IMR-90 (cell line): ENCODE results near the gene FBXO34. TPM values are rescaled to one million over a fixed set of nuclear protein-coding genes. Genes with fewer than 3 reads are reported as not detected.

Experiments
- ATAC-seq: fragments of 200-7000 bp; cut with Tn5 transposase; 2 replicates; pipeline ENCODE4 v1.9.1; 2020; ENCODE audit warnings: low read depth, mild to moderate bottlenecking, moderate library complexity
- BruUV-seq: library from RNA; stranded (reverse); fragments of 400-500 nt; replicated peaks from 2 replicates; lab custom pipeline; 2021; lab: Mats Ljungman, UMichigan
- CTCF ChIA-PET: fragments of 300-600 bp; formaldehyde crosslinking; extraction: SDS; loops from one replicate; lab custom pipeline; 2021; ENCODE audit warnings: antibody characterized with exemption; lab: Yijun Ruan, JAX
- POLR2A ChIA-PET: fragments of 300-600 bp; sonication (Branson Sonifier 250); formaldehyde crosslinking; loops from one replicate; lab custom pipeline; 2022; ENCODE audit warnings: antibody characterized with exemption; ENCODE audit not compliant: unreplicated experiment; lab: Charles Lee
- DNase-seq: peaks from one replicate; pipeline ENCODE4 v3.0.0; 2013
- H2AFZ ChIP-seq: replicated peaks from 2 replicates; pipeline ENCODE3; 2013; ENCODE audit warnings: low read length, mild to moderate bottlenecking; ENCODE audit not compliant: poor library complexity
- H2AK5ac ChIP-seq: 2 replicates; pipeline ENCODE4 v1.6.1; 2013; ENCODE audit warnings: low read depth, low read length, inconsistent platforms
- H2AK9ac ChIP-seq: replicated peaks from 2 replicates; pipeline ENCODE3; 2013; ENCODE audit warnings: mild to moderate bottlenecking, low read depth, low read length, moderate library complexity; ENCODE audit not compliant: poor library complexity
- H2BK120ac ChIP-seq: 2 replicates; pipeline ENCODE4 v1.6.1; 2013; ENCODE audit warnings: low read depth, low read length, inconsistent platforms
- H2BK15ac ChIP-seq: 3 replicates; pipeline ENCODE4 v1.6.1; 2013; ENCODE audit warnings: low read depth, low read length, inconsistent platforms
- H2BK20ac ChIP-seq: 2 replicates; pipeline ENCODE4 v1.6.1; 2013; ENCODE audit warnings: low read depth, mild to moderate bottlenecking, inconsistent platforms, low read length, moderate library complexity
- H2BK5ac ChIP-seq: 2 replicates; pipeline ENCODE4 v1.6.1; 2013; ENCODE audit warnings: mild to moderate bottlenecking, low read depth, low read length, inconsistent platforms; ENCODE audit not compliant: poor library complexity, severe bottlenecking
- H3K14ac ChIP-seq: replicated peaks from 2 replicates; pipeline ENCODE4 v1.6.1; 2013; ENCODE audit warnings: low read depth, low read length, inconsistent platforms
- H3K18ac ChIP-seq: 2 replicates; pipeline ENCODE4 v1.6.1; 2013; ENCODE audit warnings: low read depth, low read length, control low read depth
- H3K23ac ChIP-seq: 2 replicates; pipeline ENCODE4 v1.6.1; 2013; ENCODE audit warnings: low read depth, low read length, inconsistent platforms
- H3K27ac ChIP-seq: 2 replicates; pipeline ENCODE4 v1.5.1; 2013; ENCODE audit warnings: mild to moderate bottlenecking, control low read depth, low read length; ENCODE audit not compliant: insufficient read depth
- H3K27me3 ChIP-seq: 2 replicates; pipeline ENCODE4 v1.6.1; 2013; ENCODE audit warnings: low read length; ENCODE audit not compliant: control insufficient read depth, insufficient read depth
- H3K36me3 ChIP-seq: 2 replicates; pipeline ENCODE4 v1.6.1; 2013; ENCODE audit warnings: low read length, mixed read lengths; ENCODE audit not compliant: control insufficient read depth, insufficient read depth
- H3K4ac ChIP-seq: 2 replicates; pipeline ENCODE4 v1.6.1; 2013; ENCODE audit warnings: low read depth, low read length, inconsistent platforms
- H3K4me1 ChIP-seq: 2 replicates; pipeline ENCODE4 v1.6.1; 2013; ENCODE audit warnings: low read length, mixed read lengths; ENCODE audit not compliant: control insufficient read depth, insufficient read depth
- H3K4me2 ChIP-seq: 2 replicates; pipeline ENCODE4 v1.6.1; 2013; ENCODE audit warnings: low read depth, mild to moderate bottlenecking, control low read depth, low read length, moderate library complexity
- H3K4me3 ChIP-seq: 2 replicates; pipeline ENCODE4 v1.5.1; 2013; ENCODE audit warnings: low read depth, mild to moderate bottlenecking, control low read depth, low read length, moderate library complexity; ENCODE audit not compliant: insufficient read depth
- H3K56ac ChIP-seq: 2 replicates; pipeline ENCODE4 v1.6.1; 2013; ENCODE audit warnings: low read length, inconsistent platforms; ENCODE audit not compliant: insufficient read depth; ENCODE audit errors: extremely low read depth
- H3K79me1 ChIP-seq, 2 experiments: 2 replicates each; pipeline ENCODE4 v1.6.1; 2013; ENCODE audit warnings: low read length in 2 of 2, inconsistent platforms in 1 of 2, low read depth in 1 of 2
- H3K9ac ChIP-seq: 2 replicates; pipeline ENCODE4 v1.6.1; 2013; ENCODE audit warnings: low read depth, low read length, control low read depth
- H3K9me1 ChIP-seq: 2 replicates; pipeline ENCODE4 v1.6.1; 2013; ENCODE audit warnings: low read length, inconsistent platforms; ENCODE audit not compliant: insufficient read depth
- H3K9me3 ChIP-seq: 2 replicates; pipeline ENCODE4 v1.6.1; 2013; ENCODE audit warnings: low read length; ENCODE audit not compliant: control insufficient read depth, insufficient read depth
- H4K20me1 ChIP-seq: 2 replicates; pipeline ENCODE4 v1.6.1; 2013; ENCODE audit warnings: low read length, inconsistent platforms; ENCODE audit not compliant: insufficient read depth
- H4K5ac ChIP-seq: 2 replicates; pipeline ENCODE4 v1.6.1; 2013; ENCODE audit warnings: mild to moderate bottlenecking, low read depth, low read length, control low read depth
- H4K8ac ChIP-seq, 2 experiments: 2 replicates each; pipeline ENCODE4 v1.6.1; 2013; ENCODE audit warnings: low read depth in 2 of 2, low read length in 2 of 2, control low read depth in 1 of 2, inconsistent platforms in 1 of 2
- H4K91ac ChIP-seq: 2 replicates; pipeline ENCODE4 v1.6.1; 2013; ENCODE audit warnings: low read depth, low read length, inconsistent platforms; ENCODE audit not compliant: insufficient read depth
- CEBPB ChIP-seq: IDR thresholded peaks from 2 replicates; pipeline ENCODE4 v1.6.1; 2012; ENCODE audit warnings: low read depth, low read length, improper control_type of control experiment
- CHD1 ChIP-seq: IDR thresholded peaks from 2 replicates; pipeline ENCODE4 v1.6.1; 2012; ENCODE audit warnings: low read depth, low read length, improper control_type of control experiment
- FOS ChIP-seq: fragments of 150-350 bp; IDR thresholded peaks from 2 replicates; pipeline ENCODE4 v1.6.1; 2016; ENCODE audit warnings: low read depth, low read length
- MAFK ChIP-seq: IDR thresholded peaks from 2 replicates; pipeline ENCODE4 v1.6.1; 2012; ENCODE audit warnings: low read depth, low read length, improper control_type of control experiment
- MAZ ChIP-seq: IDR thresholded peaks from 2 replicates; pipeline ENCODE4 v1.6.1; 2012; ENCODE audit warnings: low read depth, mild to moderate bottlenecking, low read length, improper control_type of control experiment, moderate library complexity, borderline replicate concordance
- MXI1 ChIP-seq: IDR thresholded peaks from 2 replicates; pipeline ENCODE4 v1.6.1; 2012; ENCODE audit warnings: low read depth, mild to moderate bottlenecking, low read length, moderate library complexity, borderline replicate concordance
- NFE2L2 ChIP-seq: fragments of 150-350 bp; IDR thresholded peaks from 2 replicates; pipeline ENCODE4 v1.6.1; 2016; ENCODE audit warnings: low read depth, mild to moderate bottlenecking, low read length
- POLR2A ChIP-seq: IDR thresholded peaks from 2 replicates; pipeline ENCODE4 v1.6.1; 2012; ENCODE audit warnings: mild to moderate bottlenecking, low read depth, low read length
- RAD21 ChIP-seq: IDR thresholded peaks from 2 replicates; pipeline ENCODE4 v1.6.1; 2012; ENCODE audit warnings: low read length, improper control_type of control experiment
- RCOR1 ChIP-seq: IDR thresholded peaks from 2 replicates; pipeline ENCODE4 v1.6.1; 2012; ENCODE audit warnings: mild to moderate bottlenecking, low read length, improper control_type of control experiment; ENCODE audit not compliant: insufficient replicate concordance
- RFX5 ChIP-seq: IDR thresholded peaks from 2 replicates; pipeline ENCODE4 v1.8.0; 2012; ENCODE audit warnings: low read depth, mild to moderate bottlenecking, low read length, moderate library complexity
- SMC3 ChIP-seq: fragments of 150-350 bp; IDR thresholded peaks from 2 replicates; pipeline ENCODE4 v1.6.1; 2016; ENCODE audit warnings: low read depth, mild to moderate bottlenecking, antibody characterized with exemption, low read length, moderate library complexity
- WGBS, 2 experiments: methylation state at CpG; one replicate each; pipeline versions ENCODE4 v1.1.5 to v1.1.7; 2013; ENCODE audit warnings: missing lambda C conversion rate in 2 of 2; ENCODE audit not compliant: insufficient read length in 1 of 2; ENCODE audit errors: extremely low coverage in 2 of 2; 5-methylcytosine and 5-hydroxymethylcytosine counted together
- dilution Hi-C: fragments of 300-500 bp; cut with HindIII; formaldehyde crosslinking; loops from one replicate; pipeline ENCODE4 v1.14.3; 2018; ENCODE audit warnings: low sequenced_read_pairs; ENCODE audit not compliant: unreplicated experiment
- in situ Hi-C: fragments of 300-500 bp; cut with MboI; formaldehyde crosslinking; loops from 3 replicates; pipeline ENCODE4 v1.14.3; 2019; ENCODE audit warnings: low sequenced_read_pairs, inconsistent platforms, mixed read lengths
- intact Hi-C: fragments of 100-400 bp; cut with micrococcal nuclease; formaldehyde crosslinking; loops from 2 replicates; pipeline ENCODE4 v1.10.0; 2022
- polyA plus RNA-seq, 3 experiments: library from polyadenylated mRNA; depleted of rRNA; stranded (reverse); fragments of >200 nt; gene quantifications; 2 replicates each; pipeline ENCODE4 v1.2.3, GENCODE V29; 2012; ENCODE audit warnings: low replicate concordance in 1 of 3
- total RNA-seq: library from RNA; depleted of rRNA; stranded (reverse); fragments of >200 nt; gene quantifications from 2 replicates; pipeline ENCODE4 v1.2.3, GENCODE V29; 2012
- TF ChIP-seq, protein P1 (sequence below): fragments of 150-350 bp; IDR thresholded peaks from 2 replicates; pipeline ENCODE4 v1.6.1; 2017; ENCODE audit warnings: mild to moderate bottlenecking, antibody characterized with exemption, low read length, low read depth
- TF ChIP-seq, protein P2 (sequence below): fragments of 150-350 bp; IDR thresholded peaks from 2 replicates; pipeline ENCODE4 v1.6.1; 2016; ENCODE audit warnings: low read depth, mild to moderate bottlenecking, low read length, moderate library complexity, borderline replicate concordance

Gene FBXO34
- total and polyA plus RNA-seq, 2 of the 4 experiments (the other 2 are of a cell fraction), result 15.4 to 35.1 TPM

DNA sequence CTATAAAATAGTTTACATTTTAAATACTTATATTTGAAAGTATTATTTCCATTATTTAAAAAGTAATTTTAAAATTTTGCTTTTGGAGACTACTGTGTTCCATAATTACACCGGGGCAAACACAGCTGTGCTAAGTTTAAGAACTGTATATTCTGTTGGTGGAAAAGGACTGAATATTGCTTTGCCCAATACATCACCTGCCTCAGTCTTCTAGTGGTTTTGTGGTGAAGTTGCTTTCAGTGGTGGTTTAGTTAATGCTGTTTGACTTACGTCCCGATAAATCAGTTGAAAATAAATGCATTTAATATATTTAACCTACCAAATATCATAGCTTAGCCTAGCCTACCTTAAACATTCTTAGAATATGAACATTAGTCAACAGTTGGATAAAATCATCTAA lies 23.4 kb downstream of the FBXO34 start:
- Histone ChIP-seq H3K14ac (no peak overlapping the region), H2BK15ac (no peak overlapping the region), H3K4ac (no peak overlapping the region), H3K23ac (no peak overlapping the region), H2BK20ac (no peak overlapping the region), H4K8ac (no peak overlapping the region), H2BK120ac (no peak overlapping the region), H3K27me3 (no peaks in the 10 kb centered on the region), H3K79me1 (peaks cover 32 to 69% of the 10 kb centered on the region in 2 experiments; a peak in 3 of 4 replicates), H4K20me1 (peaks cover 47% of the 10 kb centered on the region; the same call in 1 of the 2 replicates), H3K4me2 (no peak overlapping the region), H4K5ac (no peak overlapping the region), H3K27ac (no peak overlapping the region), H2BK5ac (no peak overlapping the region), H2AFZ (no peak overlapping the region), H3K9me1 (peaks cover 3% of the 10 kb centered on the region; the same call in 1 of the 2 replicates), H2AK5ac (no peak overlapping the region), H3K9me3 (no peaks in the 10 kb centered on the region), H3K36me3 (peaks cover 6% of the 10 kb centered on the region), H3K18ac (no peak overlapping the region), H3K4me3 (no peak overlapping the region), H3K56ac (no peak overlapping the region), H4K91ac (no peak overlapping the region), H3K4me1 (peaks cover 2% of the 10 kb centered on the region; the same call in 1 of the 2 replicates), H2AK9ac (no peak overlapping the region), H3K9ac (no peak overlapping the region)
- WGBS, 2 experiments, result no CpG with 5 or more reads among the region's 3 CpGs
- ChIA-PET CTCF (no interaction called here), POLR2A (no interaction called here)
- ATAC-seq (no peak), DNase-seq (no peak)
- BruUV-seq, result no TSS peak
- in situ Hi-C loops, result no loop called here
- TF ChIP-seq SMC3 (no peak), FOS (no peak), RCOR1 (no peak), CHD1 (no peak), CEBPB (no peak), MAZ (no peak), NFE2L2 (no peak), POLR2A (no peak), MAFK (no peak), RFX5 (no peak), MXI1 (no peak), RAD21 (no peak)
- TF ChIP-seq, protein P1, sequence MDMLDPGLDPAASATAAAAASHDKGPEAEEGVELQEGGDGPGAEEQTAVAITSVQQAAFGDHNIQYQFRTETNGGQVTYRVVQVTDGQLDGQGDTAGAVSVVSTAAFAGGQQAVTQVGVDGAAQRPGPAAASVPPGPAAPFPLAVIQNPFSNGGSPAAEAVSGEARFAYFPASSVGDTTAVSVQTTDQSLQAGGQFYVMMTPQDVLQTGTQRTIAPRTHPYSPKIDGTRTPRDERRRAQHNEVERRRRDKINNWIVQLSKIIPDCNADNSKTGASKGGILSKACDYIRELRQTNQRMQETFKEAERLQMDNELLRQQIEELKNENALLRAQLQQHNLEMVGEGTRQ, result no peak
- TF ChIP-seq, protein P2, sequence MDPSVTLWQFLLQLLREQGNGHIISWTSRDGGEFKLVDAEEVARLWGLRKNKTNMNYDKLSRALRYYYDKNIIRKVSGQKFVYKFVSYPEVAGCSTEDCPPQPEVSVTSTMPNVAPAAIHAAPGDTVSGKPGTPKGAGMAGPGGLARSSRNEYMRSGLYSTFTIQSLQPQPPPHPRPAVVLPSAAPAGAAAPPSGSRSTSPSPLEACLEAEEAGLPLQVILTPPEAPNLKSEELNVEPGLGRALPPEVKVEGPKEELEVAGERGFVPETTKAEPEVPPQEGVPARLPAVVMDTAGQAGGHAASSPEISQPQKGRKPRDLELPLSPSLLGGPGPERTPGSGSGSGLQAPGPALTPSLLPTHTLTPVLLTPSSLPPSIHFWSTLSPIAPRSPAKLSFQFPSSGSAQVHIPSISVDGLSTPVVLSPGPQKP, result no peak
- intact Hi-C loops, result no loop called here
- dilution Hi-C loops, result no loop called here
